Ishikawa (cell line): ENCODE results near the gene SHB.

ENCODE experiments used
- CEBPB ChIP-seq: IDR thresholded peaks from 2 replicates; pipeline ENCODE4 v1.6.1; 2012
- CREB1 ChIP-seq: IDR thresholded peaks from 2 replicates; pipeline ENCODE4 v1.6.1; 2012; ENCODE audit warnings: low read depth
- EGR1 ChIP-seq: IDR thresholded peaks from 2 replicates; pipeline ENCODE4 v1.6.1; 2012
- EP300 ChIP-seq: IDR thresholded peaks from 2 replicates; pipeline ENCODE4 v1.6.1; 2012; ENCODE audit warnings: borderline replicate concordance
- FOXM1 ChIP-seq: IDR thresholded peaks from 2 replicates; pipeline ENCODE4 v1.6.1; 2012; ENCODE audit warnings: low read depth, borderline replicate concordance
- NFIC ChIP-seq: IDR thresholded peaks from 2 replicates; pipeline ENCODE4 v1.6.1; 2012
- RAD21 ChIP-seq: IDR thresholded peaks from 2 replicates; pipeline ENCODE4 v1.6.1; 2012; ENCODE audit warnings: low read depth
- REST ChIP-seq: IDR thresholded peaks from 2 replicates; pipeline ENCODE4 v1.6.1; 2012; ENCODE audit warnings: low read depth, mild to moderate bottlenecking
- TAF1 ChIP-seq: IDR thresholded peaks from 2 replicates; pipeline ENCODE4 v1.6.1; 2012; ENCODE audit warnings: low read depth, mild to moderate bottlenecking
- TCF12 ChIP-seq: IDR thresholded peaks from 2 replicates; pipeline ENCODE4 v1.6.1; 2012; ENCODE audit warnings: low read depth
- TEAD4 ChIP-seq: IDR thresholded peaks from 2 replicates; pipeline ENCODE4 v1.6.1; 2012
- USF1 ChIP-seq: IDR thresholded peaks from 2 replicates; pipeline ENCODE4 v1.6.1; 2012
- YY1 ChIP-seq: IDR thresholded peaks from 2 replicates; pipeline ENCODE4 v1.6.1; 2012; ENCODE audit warnings: low read depth
- ZBTB7A ChIP-seq: IDR thresholded peaks from 2 replicates; pipeline ENCODE4 v1.6.1; 2012; ENCODE audit warnings: low read depth
- TF ChIP-seq, protein P1 (sequence below): IDR thresholded peaks from 2 replicates; pipeline ENCODE4 v1.6.1; 2012

Gene SHB

DNA sequence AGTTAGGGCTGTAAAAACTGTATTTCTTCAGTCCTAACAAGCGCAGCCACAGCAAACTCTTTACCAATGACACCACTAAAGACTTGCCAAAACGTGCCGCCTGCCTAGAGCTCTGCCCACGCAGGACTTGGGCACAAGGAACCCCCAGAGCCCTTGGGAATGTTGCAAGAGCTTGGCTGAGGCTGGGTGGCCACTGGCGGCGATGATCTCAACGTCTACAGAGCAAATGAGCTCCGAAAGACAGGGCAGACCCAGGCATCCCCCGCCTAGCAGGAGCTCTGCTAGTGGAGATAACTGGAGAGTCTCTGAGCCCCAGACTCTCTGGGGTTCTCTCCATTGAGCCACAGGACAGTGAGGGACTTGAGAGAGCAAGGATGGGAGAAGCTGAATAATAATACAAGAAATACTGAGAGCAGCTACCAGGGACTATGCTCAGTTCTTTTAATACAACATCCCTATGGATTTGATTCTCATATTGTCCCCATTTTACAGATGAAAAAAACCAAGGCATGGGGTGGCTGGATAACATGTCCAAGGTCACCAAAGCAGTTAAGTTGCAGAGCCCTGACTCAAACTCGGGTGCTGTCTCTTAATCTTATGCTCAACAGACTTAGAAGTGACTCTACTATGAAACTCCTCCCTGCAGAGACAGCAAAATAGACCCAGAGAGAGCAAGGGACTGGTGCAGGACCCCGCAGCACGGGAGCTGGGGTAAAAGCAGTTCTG is 32.5 kb downstream of the SHB start:
- TF ChIP-seq TAF1 = no peak
- TF ChIP-seq YY1 = no peak
- TF ChIP-seq CREB1 = no peak
- no peak for TF ChIP-seq FOXM1
- no peak for TF ChIP-seq RAD21
- TF ChIP-seq, protein P1, sequence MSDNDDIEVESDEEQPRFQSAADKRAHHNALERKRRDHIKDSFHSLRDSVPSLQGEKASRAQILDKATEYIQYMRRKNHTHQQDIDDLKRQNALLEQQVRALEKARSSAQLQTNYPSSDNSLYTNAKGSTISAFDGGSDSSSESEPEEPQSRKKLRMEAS = no peak
- no peak for TF ChIP-seq EP300
- TF ChIP-seq USF1 = no peak
- no peak for TF ChIP-seq ZBTB7A
- TF ChIP-seq CEBPB = no peak
- no peak for TF ChIP-seq REST
- TF ChIP-seq NFIC = no peak

GRCh38 chr9:38035873-38036272 is 33.2 kb downstream of the SHB start:
- TF ChIP-seq FOXM1 (no peak), REST (no peak), EGR1 (no peak), RAD21 (no peak), TAF1 (no peak), CEBPB (no peak), TCF12 (no peak), YY1 (no peak), TEAD4 (no peak), CREB1 (no peak), ZBTB7A (no peak)

GRCh38 chr9:38033941-38034340 is 35.1 kb downstream of the SHB start:
- TF ChIP-seq NFIC (no peak), TEAD4 (no peak), TCF12 (no peak), EGR1 (no peak), RAD21 (no peak), YY1 (no peak), TAF1 (no peak), REST (no peak), ZBTB7A (no peak), CEBPB (no peak), FOXM1 (no peak), EP300 (no peak)

GRCh38 chr9:38032266-38033110 is 36.5 kb downstream of the SHB start:
- TF ChIP-seq TEAD4 (peak; percentile 30), YY1 (no peak), TCF12 (peak; percentile 59; the same call in 1 of the 2 replicates), EP300 (no peak; the same call in 1 of the 2 replicates), REST (no peak), USF1 (peak; percentile 50), NFIC (peak; percentile 49; the same call in 1 of the 2 replicates), RAD21 (no peak), EGR1 (no peak), ZBTB7A (no peak), CREB1 (no peak)
- TF ChIP-seq, protein P1 = 0 out of 2 replicates have a peak, but pooled peaks have one; percentile 53
